HG03378 (cell line): ENCODE measurements around the gene LMX1A.

Experiments
- ATAC-seq: cut with Tn5 transposase; IDR thresholded peaks from one replicate; pipeline ENCODE4 v1.9.1; 2021; ENCODE audit warnings: mild to moderate bottlenecking, moderate library complexity; ENCODE audit not compliant: unreplicated experiment

LMX1A gene

DNA sequence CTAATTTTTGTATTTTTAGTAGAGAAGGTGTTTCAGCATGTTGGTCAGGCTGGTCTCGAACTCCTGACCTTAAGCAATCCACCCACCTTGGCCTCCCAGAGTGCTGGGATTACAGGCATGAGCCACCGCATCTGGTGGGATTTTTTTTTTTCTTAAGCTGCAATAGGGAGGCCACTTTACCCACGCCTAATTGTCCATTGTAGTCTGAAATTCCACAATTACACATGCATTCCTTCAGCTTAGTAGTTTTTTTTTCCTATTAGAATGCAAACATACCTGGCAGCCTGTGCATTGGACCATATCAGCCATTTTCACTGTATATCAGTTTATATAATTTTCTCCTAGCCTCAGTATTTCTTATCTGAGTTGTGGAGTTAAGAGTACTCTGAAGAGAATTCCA, 186.8 kb downstream of the LMX1A start:
- ATAC-seq: no peak

DNA sequence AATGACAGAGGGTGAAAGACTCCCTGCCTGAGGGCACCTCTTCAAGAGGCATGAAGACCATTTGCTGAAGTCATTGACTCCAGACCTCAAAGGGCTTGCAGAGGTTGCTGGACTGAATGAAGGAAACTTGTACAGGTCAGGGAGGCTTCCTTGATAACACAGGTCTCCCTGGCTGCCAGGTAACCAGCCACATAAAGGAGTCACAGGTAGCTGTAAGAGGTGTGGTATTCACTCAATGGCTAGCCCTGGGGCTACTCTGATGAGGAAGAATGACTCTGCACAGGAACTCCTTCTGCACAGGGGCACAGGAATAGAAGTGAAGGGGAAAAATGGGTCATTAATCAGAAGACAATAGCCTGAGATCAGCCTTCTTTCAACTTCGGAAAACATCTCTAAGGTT, 187.5 kb downstream of the LMX1A start:
- ATAC-seq: no peak

GRCh38 chr1:165168467-165168866, 188.0 kb downstream of the LMX1A start:
- no peak for ATAC-seq

DNA sequence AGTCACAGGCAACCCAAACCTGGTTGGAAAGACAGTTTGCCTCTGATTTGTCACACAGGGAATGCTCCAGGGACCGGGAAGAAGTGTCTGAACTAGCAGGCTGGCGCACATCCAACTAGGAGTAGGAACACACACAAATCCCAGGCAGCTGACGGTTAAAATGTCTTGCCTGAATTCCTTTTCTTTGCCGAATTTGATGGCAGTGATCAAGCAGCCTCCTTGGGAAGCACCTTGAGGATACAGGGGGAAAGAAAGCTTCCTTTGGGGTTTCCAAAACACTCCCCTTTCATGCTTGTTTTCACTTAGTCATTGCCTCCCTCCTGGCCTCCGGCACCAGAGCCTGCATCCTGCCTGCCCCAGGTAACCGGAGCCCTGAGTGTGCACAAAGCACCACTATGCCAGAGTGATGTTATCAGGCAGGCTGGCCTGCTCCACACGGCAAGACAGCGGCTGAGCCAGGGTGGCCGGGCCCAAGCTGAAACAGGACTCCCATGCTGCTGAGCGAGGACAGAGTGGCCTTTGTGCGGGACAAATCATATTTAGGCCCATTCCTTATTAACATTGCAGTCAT, 193.8 kb downstream of the LMX1A start:
- no peak for ATAC-seq

- no peak for ATAC-seq
These were observed 195.4 kb downstream of the LMX1A start for GRCh38 chr1:165161130-165161529.

DNA sequence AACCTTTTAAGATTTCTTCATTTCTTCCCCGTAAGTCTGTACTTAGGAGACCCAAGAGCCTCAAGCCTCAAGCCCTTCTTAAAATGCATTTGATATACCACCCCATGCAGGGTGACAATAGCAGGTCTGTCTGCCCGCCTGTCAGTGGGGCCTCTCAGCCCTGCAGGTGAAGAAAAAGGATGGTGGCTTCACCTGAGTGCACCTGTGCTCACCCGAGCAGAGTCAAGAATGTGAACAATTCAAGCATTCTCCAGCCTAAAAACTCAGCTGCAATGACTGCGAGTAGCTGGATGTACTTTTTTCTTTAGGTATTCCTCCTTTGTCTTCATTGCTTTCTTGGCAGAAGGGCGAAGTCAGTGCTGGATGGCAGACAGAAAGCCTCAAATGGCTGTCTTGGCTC, 203.3 kb downstream of the LMX1A start:
- ATAC-seq: no peak

- ATAC-seq: no peak
These were observed 203.8 kb downstream of the LMX1A start for GRCh38 chr1:165152727-165153126.

DNA sequence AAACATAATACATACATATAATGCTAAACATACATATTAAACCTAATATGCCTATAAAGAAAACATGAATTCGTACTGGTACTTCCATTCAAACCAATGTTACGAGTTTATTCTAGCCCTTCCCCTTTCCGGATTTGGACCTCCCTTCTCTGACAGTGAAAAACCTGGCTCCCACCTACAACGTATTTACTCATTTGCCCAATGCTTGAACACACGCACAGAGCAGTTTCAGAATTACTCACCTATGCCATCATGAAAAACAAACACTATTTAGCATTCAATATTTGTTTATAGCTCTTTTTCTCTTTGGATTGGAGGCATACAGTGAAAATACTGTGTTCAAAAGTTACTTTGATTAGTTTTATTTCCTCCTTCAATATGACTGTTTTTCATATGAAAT, 204.4 kb downstream of the LMX1A start:
- no peak for ATAC-seq
